Tongue (tissue), 2 donors: Measurements from ENCODE around the gene CPNE5. TPM values are rescaled to one million over a fixed set of nuclear protein-coding genes. Genes with fewer than 3 reads are reported as not detected.

Experiments used
- DNase-seq: peaks from one replicate; pipeline ENCODE4 v3.0.0-alpha.2; 2015
- total RNA-seq: library from RNA; depleted of rRNA; stranded (reverse); fragments of >200 nt; gene quantifications from one replicate; pipeline ENCODE4 v1.2.3, GENCODE V29; 2014

CPNE5 gene
- total RNA-seq, 1 donor from 2014 or later, result 8.7 TPM

GRCh38 chr6:36743538-36744303 lies 95.5 kb downstream of the CPNE5 start:
- peak; percentile 27 for DNase-seq

GRCh38 chr6:36743032-36743431 lies 96.2 kb downstream of the CPNE5 start:
- no peak for DNase-seq

- no peak for DNase-seq
Observed at GRCh38 chr6:36742146-36742545, 97.1 kb downstream of the CPNE5 start.

- no peak for DNase-seq
Observed at GRCh38 chr6:36740818-36741179, 98.4 kb downstream of the CPNE5 start.

GRCh38 chr6:36739947-36740817 lies 99.1 kb downstream of the CPNE5 start:
- no peak for DNase-seq

- no peak for DNase-seq
Observed at GRCh38 chr6:36738108-36738507, 101.1 kb downstream of the CPNE5 start.

GRCh38 chr6:36737043-36737785 lies 102.0 kb downstream of the CPNE5 start:
- no peak for DNase-seq

GRCh38 chr6:36735110-36736071 lies 103.9 kb downstream of the CPNE5 start:
- DNase-seq, result peak; percentile 89

GRCh38 chr6:36734486-36735060 lies 104.7 kb downstream of the CPNE5 start:
- no peak for DNase-seq

GRCh38 chr6:36733300-36733699 lies 105.9 kb downstream of the CPNE5 start:
- no peak for DNase-seq

- DNase-seq, result no peak
Observed at GRCh38 chr6:36731622-36732310, 107.5 kb downstream of the CPNE5 start.

GRCh38 chr6:36730424-36731380 lies 108.5 kb downstream of the CPNE5 start:
- no peak for DNase-seq

- DNase-seq, result no peak
Observed at GRCh38 chr6:36729161-36729524, 110.1 kb downstream of the CPNE5 start.

- no peak for DNase-seq
Observed at GRCh38 chr6:36728289-36729160, 110.7 kb downstream of the CPNE5 start.

- DNase-seq, result no peak
Observed at GRCh38 chr6:36727505-36728021, 111.7 kb downstream of the CPNE5 start.

GRCh38 chr6:36725581-36725980 lies 113.7 kb downstream of the CPNE5 start:
- DNase-seq, result no peak

- DNase-seq, result peak; percentile 62
Observed at GRCh38 chr6:36724514-36725390, 114.5 kb downstream of the CPNE5 start.
